H9 (cell line): ENCODE results near the gene NUDT3. TPM values are rescaled to one million over a fixed set of nuclear protein-coding genes. Genes with fewer than 3 reads are reported as not detected.

Experiments used
- DNase-seq: peaks from one replicate; pipeline ENCODE4 v3.0.0-alpha.2; 2017
- H2AFZ ChIP-seq: one replicate; pipeline ENCODE4 v1.6.1; 2013; ENCODE audit warnings: mild to moderate bottlenecking, low read length, control low read depth, moderate library complexity
- H2AK5ac ChIP-seq: 2 replicates; pipeline ENCODE4 v1.6.1; 2013; ENCODE audit warnings: low read length, control low read depth, mixed read lengths; ENCODE audit not compliant: insufficient read length
- H2BK120ac ChIP-seq: one replicate; pipeline ENCODE4 v1.6.1; 2013; ENCODE audit warnings: low read depth, mild to moderate bottlenecking, low read length, control low read depth, inconsistent platforms; ENCODE audit not compliant: poor library complexity, severe bottlenecking
- H2BK12ac ChIP-seq: 2 replicates; pipeline ENCODE4 v1.6.1; 2013; ENCODE audit warnings: low read length, control low read depth, mixed read lengths, low read depth; ENCODE audit not compliant: insufficient read length
- H2BK15ac ChIP-seq: 2 replicates; pipeline ENCODE4 v1.6.1; 2013; ENCODE audit warnings: low read depth, low read length, control low read depth
- H2BK20ac ChIP-seq: one replicate; pipeline ENCODE4 v1.6.1; 2013; ENCODE audit warnings: low read depth, mild to moderate bottlenecking, low read length, control low read depth, inconsistent platforms; ENCODE audit not compliant: poor library complexity, severe bottlenecking
- H2BK5ac ChIP-seq: 2 replicates; pipeline ENCODE4 v1.6.1; 2013; ENCODE audit warnings: low read length, control low read depth, mixed read lengths; ENCODE audit not compliant: insufficient read length
- H3K14ac ChIP-seq: 2 replicates; pipeline ENCODE4 v1.6.1; 2013; ENCODE audit warnings: low read length, control low read depth; ENCODE audit not compliant: insufficient read depth
- H3K18ac ChIP-seq: 2 replicates; pipeline ENCODE4 v1.6.1; 2013; ENCODE audit warnings: low read depth, mild to moderate bottlenecking, mixed read lengths, low read length, control low read depth; ENCODE audit not compliant: insufficient read length
- H3K23ac ChIP-seq: 2 replicates; pipeline ENCODE4 v1.6.1; 2013; ENCODE audit warnings: low read length, control low read depth, mixed read lengths, low read depth; ENCODE audit not compliant: insufficient read length
- H3K23me2 ChIP-seq: 2 replicates; pipeline ENCODE4 v1.6.1; 2013; ENCODE audit warnings: low read depth, mild to moderate bottlenecking, mixed read lengths, low read length, control low read depth; ENCODE audit not compliant: insufficient read length, poor library complexity, severe bottlenecking
- H3K27ac ChIP-seq: 2 replicates; pipeline ENCODE4 v1.5.1; 2013; ENCODE audit warnings: low read length, control low read depth, mixed read lengths, low read depth; ENCODE audit not compliant: insufficient read length
- H3K27me3 ChIP-seq: 2 replicates; pipeline ENCODE4 v1.6.1; 2013; ENCODE audit warnings: low read length, control low read depth, inconsistent platforms; ENCODE audit not compliant: insufficient read depth
- H3K4ac ChIP-seq: 2 replicates; pipeline ENCODE4 v1.6.1; 2013; ENCODE audit warnings: low read depth, mild to moderate bottlenecking, control low read depth, inconsistent platforms, low read length, moderate library complexity
- H3K4me1 ChIP-seq: 2 replicates; pipeline ENCODE4 v1.6.1; 2013; ENCODE audit warnings: low read length, control low read depth, inconsistent platforms; ENCODE audit not compliant: insufficient read depth
- H3K4me2 ChIP-seq: 2 replicates; pipeline ENCODE4 v1.6.1; 2013; ENCODE audit warnings: low read length, control low read depth, mixed read lengths; ENCODE audit not compliant: insufficient read length, insufficient read depth
- H3K56ac ChIP-seq: 2 replicates; pipeline ENCODE4 v1.6.1; 2013; ENCODE audit warnings: low read depth, mild to moderate bottlenecking, mixed read lengths, low read length, control low read depth; ENCODE audit not compliant: insufficient read length
- H3K79me1 ChIP-seq: 2 replicates; pipeline ENCODE4 v1.6.1; 2013; ENCODE audit warnings: low read depth, mild to moderate bottlenecking, moderate library complexity, low read length, control low read depth, inconsistent platforms; ENCODE audit not compliant: insufficient read depth, poor library complexity, severe bottlenecking
- H3K79me2 ChIP-seq: 2 replicates; pipeline ENCODE4 v1.6.1; 2013; ENCODE audit warnings: low read length, control low read depth, inconsistent platforms; ENCODE audit not compliant: insufficient read depth
- H3K9ac ChIP-seq: 2 replicates; pipeline ENCODE4 v1.6.1; 2013; ENCODE audit warnings: low read length, control low read depth, mixed read lengths; ENCODE audit not compliant: insufficient read length; ENCODE audit errors: extremely low read depth
- H3K9me3 ChIP-seq: one replicate; pipeline ENCODE4 v1.6.1; 2013; ENCODE audit warnings: low read depth, low read length, inconsistent platforms; ENCODE audit not compliant: control insufficient read depth
- H3T11ph ChIP-seq: one replicate; pipeline ENCODE4 v1.6.1; 2013; ENCODE audit warnings: mild to moderate bottlenecking, low read length, control low read depth, inconsistent platforms
- H4K20me1 ChIP-seq: one replicate; pipeline ENCODE4 v1.6.1; 2013; ENCODE audit not compliant: control insufficient read depth, insufficient read length, insufficient read depth
- H4K5ac ChIP-seq: 2 replicates; pipeline ENCODE4 v1.6.1; 2013; ENCODE audit warnings: low read depth, mild to moderate bottlenecking, mixed read lengths, low read length, control low read depth; ENCODE audit not compliant: insufficient read length
- H4K8ac ChIP-seq: replicated peaks from 2 replicates; pipeline ENCODE4 v1.6.1; 2013; ENCODE audit warnings: low read length, control low read depth, mixed read lengths, low read depth; ENCODE audit not compliant: insufficient read length
- H4K91ac ChIP-seq: 2 replicates; pipeline ENCODE4 v1.6.1; 2013; ENCODE audit warnings: low read depth, mild to moderate bottlenecking, moderate library complexity, mixed read lengths, low read length, control low read depth; ENCODE audit not compliant: insufficient read length
- H3K27ac Mint-ChIP-seq, 3 experiments: 2 replicates in 2 of 3; 3 replicates in 1 of 3; pipeline ENCODE4 v1.8.0; 2020 to 2021; ENCODE audit warnings: mixed read lengths in 3 of 3, mild to moderate bottlenecking in 1 of 3, moderate library complexity in 1 of 3
- H3K27me3 Mint-ChIP-seq: 2 replicates; pipeline ENCODE4 v1.8.0; 2021; ENCODE audit warnings: low read depth, mild to moderate bottlenecking, moderate library complexity, mixed read lengths
- H3K36me3 Mint-ChIP-seq, 3 experiments: 2 replicates in 2 of 3; 3 replicates in 1 of 3; pipeline ENCODE4 v1.8.0; 2020 to 2021; ENCODE audit warnings: low read depth in 3 of 3, mixed read lengths in 3 of 3; ENCODE audit not compliant: insufficient read depth in 1 of 3
- H3K4me1 Mint-ChIP-seq, 2 experiments: 2 replicates each; pipeline ENCODE4 v1.8.0; 2020; ENCODE audit warnings: mixed read lengths in 2 of 2
- H3K4me3 Mint-ChIP-seq, 2 experiments: 2 replicates in 1 of 2; 3 replicates in 1 of 2; pipeline ENCODE4 v1.8.0; 2020 to 2021; ENCODE audit warnings: mild to moderate bottlenecking in 2 of 2, mixed read lengths in 2 of 2, moderate library complexity in 1 of 2
- H3K9me3 Mint-ChIP-seq, 2 experiments: 2 replicates in 1 of 2; 3 replicates in 1 of 2; pipeline ENCODE4 v1.8.0; 2020; ENCODE audit warnings: mild to moderate bottlenecking in 2 of 2, mixed read lengths in 2 of 2, moderate library complexity in 1 of 2
- WGBS: extraction: QIAGEN DNeasy Blood & Tissue Kit; methylation state at CpG from one replicate; pipeline ENCODE4 v1.1.7; 2013; ENCODE audit warnings: missing lambda C conversion rate, low lambda C conversion rate, mixed read lengths; ENCODE audit not compliant: insufficient read length; ENCODE audit errors: extremely low coverage; 5-methylcytosine and 5-hydroxymethylcytosine counted together
- total RNA-seq: library from RNA; stranded (reverse); gene quantifications from 2 replicates; pipeline ENCODE4 v1.2.1, GENCODE V29; 2021
- TF ChIP-seq, protein P1 (sequence below): fragments of 200-600 bp; sonication (generic); conservative IDR thresholded peaks from 3 replicates; pipeline ENCODE4 v1.8.0; 2021; ENCODE audit warnings: antibody characterized with exemption, mild to moderate bottlenecking

The NUDT3 gene
- total RNA-seq, 1 experiment from 2014 or later, result 23.6 TPM

DNA sequence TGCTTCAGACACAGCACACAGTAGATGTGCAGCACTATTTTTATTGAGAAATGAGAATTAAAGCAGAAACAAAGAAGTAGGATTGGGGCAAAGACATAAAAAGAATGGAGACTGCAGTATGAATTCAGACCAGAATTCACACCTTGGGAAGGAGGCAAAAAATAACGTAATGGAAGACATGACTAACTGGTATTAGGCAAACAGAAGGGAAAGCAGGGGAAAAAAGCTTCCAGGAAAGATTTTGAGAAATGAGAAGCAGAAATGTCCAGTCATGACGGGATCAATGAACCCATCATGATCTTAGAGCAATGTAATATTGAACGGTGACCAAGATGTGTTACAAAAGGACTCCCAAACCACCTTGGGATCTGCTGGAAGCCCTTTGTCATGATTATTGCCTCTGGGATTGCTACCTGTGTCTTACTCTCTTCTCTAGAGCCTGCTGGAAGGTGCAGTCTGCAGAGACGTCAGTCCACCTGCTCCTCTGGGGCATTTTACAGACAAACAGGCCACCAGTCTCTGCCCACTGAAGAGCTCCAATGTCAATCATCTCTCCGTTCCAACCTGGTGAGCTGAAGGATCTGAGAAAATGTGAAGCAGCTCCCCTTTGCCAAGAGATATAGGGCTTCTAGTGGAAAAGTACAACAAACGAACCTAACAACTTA, 8.7 kb downstream of the NUDT3 start:
- peaks cover 0 to 3% (median 0%) of the 10 kb centered on the region in 3 experiments; a peak in 1 of 7 replicates for H3K36me3 Mint-ChIP-seq
- no peak for DNase-seq

More for the DNA sequence above, 8.7 kb downstream of the NUDT3 start:
- no peaks in the 10 kb centered on the region for H3K9me3 ChIP-seq
- peak overlapping the region; percentile 6 to 96 (median 89); a peak in 5 of 7 replicates for H3K27ac Mint-ChIP-seq
- H3K14ac ChIP-seq, result no peak overlapping the region
- H3K23me2 ChIP-seq, result no peaks in the 10 kb centered on the region
- no peaks in the 10 kb centered on the region for H3K27me3 Mint-ChIP-seq
- TF ChIP-seq, protein P1, sequence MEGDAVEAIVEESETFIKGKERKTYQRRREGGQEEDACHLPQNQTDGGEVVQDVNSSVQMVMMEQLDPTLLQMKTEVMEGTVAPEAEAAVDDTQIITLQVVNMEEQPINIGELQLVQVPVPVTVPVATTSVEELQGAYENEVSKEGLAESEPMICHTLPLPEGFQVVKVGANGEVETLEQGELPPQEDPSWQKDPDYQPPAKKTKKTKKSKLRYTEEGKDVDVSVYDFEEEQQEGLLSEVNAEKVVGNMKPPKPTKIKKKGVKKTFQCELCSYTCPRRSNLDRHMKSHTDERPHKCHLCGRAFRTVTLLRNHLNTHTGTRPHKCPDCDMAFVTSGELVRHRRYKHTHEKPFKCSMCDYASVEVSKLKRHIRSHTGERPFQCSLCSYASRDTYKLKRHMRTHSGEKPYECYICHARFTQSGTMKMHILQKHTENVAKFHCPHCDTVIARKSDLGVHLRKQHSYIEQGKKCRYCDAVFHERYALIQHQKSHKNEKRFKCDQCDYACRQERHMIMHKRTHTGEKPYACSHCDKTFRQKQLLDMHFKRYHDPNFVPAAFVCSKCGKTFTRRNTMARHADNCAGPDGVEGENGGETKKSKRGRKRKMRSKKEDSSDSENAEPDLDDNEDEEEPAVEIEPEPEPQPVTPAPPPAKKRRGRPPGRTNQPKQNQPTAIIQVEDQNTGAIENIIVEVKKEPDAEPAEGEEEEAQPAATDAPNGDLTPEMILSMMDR, result no peak
- H3K4me1 ChIP-seq, result peaks cover 2% of the 10 kb centered on the region
- peaks cover 23% of the 10 kb centered on the region; the same call in 1 of the 2 replicates for H3K79me2 ChIP-seq
- H3K27me3 ChIP-seq, result no peaks in the 10 kb centered on the region
- H3K18ac ChIP-seq, result no peak overlapping the region
- H4K5ac ChIP-seq, result no peak overlapping the region
- H2BK20ac ChIP-seq, result no peak overlapping the region
- no peaks in the 10 kb centered on the region for H4K20me1 ChIP-seq
- H2BK12ac ChIP-seq, result no peak overlapping the region
- no peak overlapping the region for H3K4ac ChIP-seq
- H4K91ac ChIP-seq, result no peak overlapping the region
- H3K4me2 ChIP-seq, result no peak overlapping the region
- H2BK15ac ChIP-seq, result no peak overlapping the region
- H2BK120ac ChIP-seq, result no peak overlapping the region
- H3K23ac ChIP-seq, result no peak overlapping the region
- no peak overlapping the region for H3K4me3 Mint-ChIP-seq
- H3K9ac ChIP-seq, result no peak overlapping the region
- no peaks in the 10 kb centered on the region for H3K9me3 Mint-ChIP-seq
- peaks cover 30 to 45% of the 10 kb centered on the region in 2 experiments for H3K4me1 Mint-ChIP-seq
- H2AK5ac ChIP-seq, result no peak overlapping the region
- H4K8ac ChIP-seq, result no peak overlapping the region
- H3K56ac ChIP-seq, result no peak overlapping the region
- no peak overlapping the region for H2BK5ac ChIP-seq
- H3T11ph ChIP-seq, result no peak overlapping the region
- no peak overlapping the region for H3K27ac ChIP-seq
- no CpG with 5 or more reads among the region's 6 CpGs for WGBS
- peaks cover under 1% of the 10 kb centered on the region for H3K79me1 ChIP-seq
- H2AFZ ChIP-seq, result no peak overlapping the region
